Lower leg skin (tissue), 4 donors: ENCODE results near the gene CYP2D6. TPM values are rescaled to one million over a fixed set of nuclear protein-coding genes. Genes with fewer than 3 reads are reported as not detected.

ENCODE experiments used
- DNase-seq, 2 donors: peaks; one replicate each; pipeline ENCODE4 v3.0.0-alpha.2; 2019; ENCODE audit warnings: low spot score in 2 of 2
- H3K4me3 ChIP-seq: fragments of 200-600 bp; sonication (generic); 2 replicates; pipeline ENCODE4 v1.5.1; 2017; ENCODE audit warnings: mild to moderate bottlenecking, low read depth; ENCODE audit not compliant: poor library complexity, severe bottlenecking
- CTCF ChIP-seq, 3 donors: fragments of 450-650 bp; IDR thresholded peaks; one replicate each; pipeline ENCODE4 v1.5.1; 2016; ENCODE audit warnings: antibody characterized with exemption in 3 of 3, mild to moderate bottlenecking in 3 of 3, moderate library complexity in 2 of 3
- POLR2A ChIP-seq, 2 donors: fragments of 450-650 bp; IDR thresholded peaks; one replicate each; pipeline ENCODE4 v1.6.1; 2016 to 2017; ENCODE audit warnings: antibody characterized with exemption in 2 of 2, mild to moderate bottlenecking in 1 of 2, moderate library complexity in 1 of 2
- WGBS, 2 donors: methylation state at CpG; one replicate each; pipeline ENCODE4 v1.1.5; 2018; 5-methylcytosine and 5-hydroxymethylcytosine counted together
- intact Hi-C: fragments of 100-400 bp; cut with DNase I; formaldehyde crosslinking; loops from one replicate; pipeline ENCODE4 v1.15.0; 2023; ENCODE audit warnings: low total_unique reads
- total RNA-seq, 4 donors: library from RNA; depleted of rRNA; stranded (reverse); fragments of >200 nt; gene quantifications; one replicate each; pipeline ENCODE4 v1.1.0, GENCODE V29; 2016

CYP2D6 gene
- total RNA-seq, 4 donors from 2014 or later = 0.61 to 1.4 (median 0.97) TPM

- intact Hi-C loops = loop anchor here (10.0 kb wide), 1 partner anchor 261 kb away; the partner anchor contains the start of gene NFAM1
- WGBS, 2 donors = 69 to 91% methylated on average over 4 of the region's 4 CpGs
- TF ChIP-seq CTCF (IDR thresholded peaks at IDR 0.05) (no peak), POLR2A (IDR thresholded peaks at IDR 0.05) (no peak)
- no peak for DNase-seq
- H3K4me3 ChIP-seq = no peak overlapping the region
Measured at GRCh38 chr22:42174062-42174461, 43.5 kb upstream of the CYP2D6 start.

GRCh38 chr22:42173183-42173926 is 42.7 kb upstream of the CYP2D6 start:
- no peak for DNase-seq
- TF ChIP-seq CTCF (IDR thresholded peaks at IDR 0.05) (no peak), POLR2A (IDR thresholded peaks at IDR 0.05) (no peak)
- 84 to 89% methylated on average over 6 of the region's 6 CpGs for WGBS, 2 donors
- no peak overlapping the region for H3K4me3 ChIP-seq
- intact Hi-C loops = loop anchor here (10.0 kb wide), 1 partner anchor 261 kb away; the partner anchor contains the start of gene NFAM1

- intact Hi-C loops = loop anchor here (10.0 kb wide), 1 partner anchor 262 kb away; the partner anchor contains the start of gene NFAM1
- no peak for DNase-seq
- TF ChIP-seq POLR2A (IDR thresholded peaks at IDR 0.05) (no peak), CTCF (IDR thresholded peaks at IDR 0.05) (no peak)
- H3K4me3 ChIP-seq = no peak overlapping the region
- 31 to 35% methylated on average over 5 of the region's 5 CpGs for WGBS, 2 donors
Measured at GRCh38 chr22:42172773-42173172, 42.2 kb upstream of the CYP2D6 start.

- intact Hi-C loops = loop anchor here (10.0 kb wide), 1 partner anchor 263 kb away; the partner anchor contains the start of gene NFAM1
Measured at GRCh38 chr22:42171946-42172719, 41.5 kb upstream of the CYP2D6 start.

GRCh38 chr22:42171417-42171816 is 40.8 kb upstream of the CYP2D6 start:
- 72 to 73% methylated on average over 5 of the region's 5 CpGs for WGBS, 2 donors
- intact Hi-C loops = loop anchor here (10.0 kb wide), 1 partner anchor 263 kb away; the partner anchor contains the start of gene NFAM1
- TF ChIP-seq POLR2A (IDR thresholded peaks at IDR 0.05) (no peak), CTCF (IDR thresholded peaks at IDR 0.05) (no peak)
- no peak overlapping the region for H3K4me3 ChIP-seq
- no peak for DNase-seq

More at GRCh38 chr22:42171946-42172719, 41.5 kb upstream of the CYP2D6 start:
- TF ChIP-seq POLR2A (IDR thresholded peaks at IDR 0.05) (no peak), CTCF (IDR thresholded peaks at IDR 0.05) (no peak)
- DNase-seq = no peak
- 79 to 85% methylated on average over 8 of the region's 8 CpGs for WGBS, 2 donors
- no peak overlapping the region for H3K4me3 ChIP-seq
